ENCODE results near the gene MCC. TPM values are rescaled to one million over a fixed set of nuclear protein-coding genes. Genes with fewer than 3 reads are reported as not detected.

MCC gene
- total RNA-seq, 3 donors from 2014 or later (not counting 1 experiment from before 2014, with no cell fraction given), result 0.68 to 1.8 (median 1.4) TPM

DNA sequence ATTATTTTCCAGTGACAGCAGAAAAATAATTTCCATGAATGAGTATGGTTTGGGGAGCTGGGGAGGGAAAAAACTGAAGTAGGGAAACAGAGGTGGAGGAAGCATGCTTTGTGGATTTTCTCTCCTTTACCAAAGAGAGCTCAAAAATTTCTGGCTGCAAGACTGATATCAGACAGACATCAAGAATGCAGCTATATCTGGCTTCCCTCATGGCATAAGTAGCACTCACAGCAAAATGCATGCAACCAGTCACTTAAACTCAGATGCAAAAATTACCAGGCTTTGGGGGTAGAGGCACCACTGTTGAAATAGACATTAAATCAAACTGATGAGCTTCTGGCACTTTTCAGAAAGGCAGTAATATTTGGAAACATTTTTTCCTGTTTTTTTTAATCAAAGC, 250.4 kb downstream of the MCC start:
- TF ChIP-seq, protein P1, sequence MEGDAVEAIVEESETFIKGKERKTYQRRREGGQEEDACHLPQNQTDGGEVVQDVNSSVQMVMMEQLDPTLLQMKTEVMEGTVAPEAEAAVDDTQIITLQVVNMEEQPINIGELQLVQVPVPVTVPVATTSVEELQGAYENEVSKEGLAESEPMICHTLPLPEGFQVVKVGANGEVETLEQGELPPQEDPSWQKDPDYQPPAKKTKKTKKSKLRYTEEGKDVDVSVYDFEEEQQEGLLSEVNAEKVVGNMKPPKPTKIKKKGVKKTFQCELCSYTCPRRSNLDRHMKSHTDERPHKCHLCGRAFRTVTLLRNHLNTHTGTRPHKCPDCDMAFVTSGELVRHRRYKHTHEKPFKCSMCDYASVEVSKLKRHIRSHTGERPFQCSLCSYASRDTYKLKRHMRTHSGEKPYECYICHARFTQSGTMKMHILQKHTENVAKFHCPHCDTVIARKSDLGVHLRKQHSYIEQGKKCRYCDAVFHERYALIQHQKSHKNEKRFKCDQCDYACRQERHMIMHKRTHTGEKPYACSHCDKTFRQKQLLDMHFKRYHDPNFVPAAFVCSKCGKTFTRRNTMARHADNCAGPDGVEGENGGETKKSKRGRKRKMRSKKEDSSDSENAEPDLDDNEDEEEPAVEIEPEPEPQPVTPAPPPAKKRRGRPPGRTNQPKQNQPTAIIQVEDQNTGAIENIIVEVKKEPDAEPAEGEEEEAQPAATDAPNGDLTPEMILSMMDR (IDR thresholded peaks at IDR 0.05), result no peak
- peaks cover 9 to 83% of the 10 kb centered on the region in 2 donors for H3K27me3 Mint-ChIP-seq (ENCODE audit: low read depth in 2 of 2)

GRCh38 chr5:113236536-113237288, 251.5 kb downstream of the MCC start:
- H3K27me3 Mint-ChIP-seq (ENCODE audit: low read depth in 2 of 2), result peaks cover 9 to 73% of the 10 kb centered on the region in 2 donors
- ATAC-seq (no peak), DNase-seq (no peak)
- H3K27ac Mint-ChIP-seq, result no peak overlapping the region
- intact Hi-C loops (cut with micrococcal nuclease), result no loop called here
- H3K4me3 Mint-ChIP-seq, result no peak overlapping the region
- H3K9me3 Mint-ChIP-seq, result no peaks in the 10 kb centered on the region
- no peaks in the 10 kb centered on the region for H3K27me3 ChIP-seq (ENCODE audit: control insufficient read depth, insufficient read depth, low read length)
- no peaks in the 10 kb centered on the region for H3K36me3 Mint-ChIP-seq
- no peak overlapping the region for H3K4me3 ChIP-seq (ENCODE audit: low read length)
- H3K4me1 Mint-ChIP-seq, result no peaks in the 10 kb centered on the region
- H3K9me3 ChIP-seq (ENCODE audit: control insufficient read depth, insufficient read depth, low read length), result no peaks in the 10 kb centered on the region
- H3K36me3 ChIP-seq (ENCODE audit: control insufficient read depth, insufficient read depth, low read length), result no peaks in the 10 kb centered on the region
- no peak overlapping the region for H3K27ac ChIP-seq (ENCODE audit: low read length)
- H3K4me1 ChIP-seq (ENCODE audit: control insufficient read depth, insufficient read depth, low read length), result no peaks in the 10 kb centered on the region
- WGBS (ENCODE audit: insufficient coverage), result 99% methylated on average over 8 of the region's 10 CpGs
- TF ChIP-seq, protein P1 (IDR thresholded peaks at IDR 0.05), result no peak

More for the DNA sequence above, 250.4 kb downstream of the MCC start:
- ATAC-seq (no peak), DNase-seq (no peak)
- intact Hi-C loops (cut with micrococcal nuclease), result no loop called here
- Mint-ChIP-seq H3K36me3 (no peaks in the 10 kb centered on the region), H3K4me3 (no peak overlapping the region), H3K4me1 (no peaks in the 10 kb centered on the region), H3K27ac (no peak overlapping the region), H3K9me3 (no peaks in the 10 kb centered on the region)
- Histone ChIP-seq H3K9me3 (ENCODE audit: control insufficient read depth, insufficient read depth, low read length) (no peaks in the 10 kb centered on the region), H3K36me3 (ENCODE audit: control insufficient read depth, insufficient read depth, low read length) (no peaks in the 10 kb centered on the region), H3K27ac (ENCODE audit: low read length) (no peak overlapping the region), H3K4me1 (ENCODE audit: control insufficient read depth, insufficient read depth, low read length) (no peaks in the 10 kb centered on the region), H3K4me3 (ENCODE audit: low read length) (no peak overlapping the region), H3K27me3 (ENCODE audit: control insufficient read depth, insufficient read depth, low read length) (no peaks in the 10 kb centered on the region)

DNA sequence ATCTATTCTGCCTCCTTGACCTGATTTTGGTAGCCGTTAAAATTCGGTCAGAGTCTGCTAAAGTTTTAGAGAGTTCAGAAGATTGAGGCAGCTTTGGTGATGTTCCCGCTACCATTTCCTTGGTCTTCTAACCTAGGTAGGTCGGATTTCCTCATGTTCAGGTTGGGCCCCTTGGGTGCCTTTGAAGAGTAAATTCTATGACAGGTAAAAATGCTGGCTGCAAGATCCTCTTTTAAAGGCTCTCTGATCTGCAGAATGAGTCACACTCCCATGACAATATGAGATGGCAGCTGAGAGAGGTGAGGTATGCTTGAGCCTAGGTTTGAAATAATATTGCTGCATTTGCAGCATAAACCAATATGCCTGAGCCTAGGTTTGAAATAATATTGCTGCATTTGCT, 252.4 kb downstream of the MCC start:
- no peaks in the 10 kb centered on the region for H3K4me1 ChIP-seq (ENCODE audit: control insufficient read depth, insufficient read depth, low read length)
- no peak overlapping the region for H3K4me3 ChIP-seq (ENCODE audit: low read length)
- Mint-ChIP-seq H3K36me3 (no peaks in the 10 kb centered on the region), H3K27ac (no peak overlapping the region), H3K9me3 (no peaks in the 10 kb centered on the region), H3K27me3 (ENCODE audit: low read depth in 2 of 2) (peaks cover 12 to 73% of the 10 kb centered on the region in 2 donors), H3K4me1 (no peaks in the 10 kb centered on the region), H3K4me3 (no peak overlapping the region)
- intact Hi-C loops (cut with micrococcal nuclease), result no loop called here
- no peaks in the 10 kb centered on the region for H3K9me3 ChIP-seq (ENCODE audit: control insufficient read depth, insufficient read depth, low read length)
- no peak for DNase-seq
- no peak for ATAC-seq
- H3K27ac ChIP-seq (ENCODE audit: low read length), result no peak overlapping the region
- peaks cover 4% of the 10 kb centered on the region for H3K27me3 ChIP-seq (ENCODE audit: control insufficient read depth, insufficient read depth, low read length)
- TF ChIP-seq, protein P1 (IDR thresholded peaks at IDR 0.05), result no peak
- H3K36me3 ChIP-seq (ENCODE audit: control insufficient read depth, insufficient read depth, low read length), result no peaks in the 10 kb centered on the region
- WGBS (ENCODE audit: insufficient coverage), result 87% methylated on average over 4 of the region's 4 CpGs

- no peak for ATAC-seq
- H3K27ac Mint-ChIP-seq, result no peak overlapping the region
- Histone ChIP-seq H3K36me3 (ENCODE audit: control insufficient read depth, insufficient read depth, low read length) (no peaks in the 10 kb centered on the region), H3K27me3 (ENCODE audit: control insufficient read depth, insufficient read depth, low read length) (peaks cover 9% of the 10 kb centered on the region), H3K9me3 (ENCODE audit: control insufficient read depth, insufficient read depth, low read length) (no peaks in the 10 kb centered on the region), H3K27ac (ENCODE audit: low read length) (no peak overlapping the region), H3K4me3 (ENCODE audit: low read length) (no peak overlapping the region), H3K4me1 (ENCODE audit: control insufficient read depth, insufficient read depth, low read length) (no peaks in the 10 kb centered on the region)
- no peak overlapping the region for H3K4me3 Mint-ChIP-seq
- H3K27me3 Mint-ChIP-seq (ENCODE audit: low read depth in 2 of 2), result peaks cover 12 to 63% of the 10 kb centered on the region in 2 donors
- TF ChIP-seq, protein P1 (IDR thresholded peaks at IDR 0.05), result no peak
- WGBS (ENCODE audit: insufficient coverage), result 91% methylated on average over 1 of the region's 1 CpG
- no peaks in the 10 kb centered on the region for H3K36me3 Mint-ChIP-seq
- no peak for DNase-seq
- H3K9me3 Mint-ChIP-seq, result no peaks in the 10 kb centered on the region
- intact Hi-C loops (cut with micrococcal nuclease), result no loop called here
- no peaks in the 10 kb centered on the region for H3K4me1 Mint-ChIP-seq
These were observed 253.7 kb downstream of the MCC start for GRCh38 chr5:113234546-113234945.

All from natural killer cell (primary cell).